GM12801 (cell line): Measurements from ENCODE around the gene ACSM6.

Source experiments
- TF ChIP-seq, protein P1 (sequence below): IDR thresholded peaks from one replicate; pipeline ENCODE4 v1.5.1; 2011; ENCODE audit warnings: control low read depth; ENCODE audit not compliant: insufficient read length; ENCODE audit errors: extremely low read depth

ACSM6 gene

DNA sequence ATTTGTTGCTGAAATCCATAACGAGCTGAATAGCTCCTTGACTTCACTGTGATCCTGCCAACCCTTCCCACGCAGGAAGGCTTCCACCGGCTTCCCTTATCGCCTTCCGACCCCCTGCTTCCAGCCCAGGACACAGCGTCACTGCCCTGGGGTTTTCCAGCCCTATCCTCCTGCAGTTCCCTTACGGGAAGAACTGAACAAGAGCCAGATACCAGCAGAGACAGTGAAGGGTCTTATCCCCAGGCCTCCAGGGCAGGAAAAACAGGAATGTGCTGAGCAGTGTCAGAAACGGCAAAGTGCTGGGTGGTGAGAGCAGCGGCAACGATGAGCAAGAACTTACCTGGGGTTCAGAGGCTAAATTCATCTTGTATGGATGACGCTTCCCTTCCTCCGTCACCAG, 74.4 kb downstream of the ACSM6 start:
- TF ChIP-seq, protein P1, sequence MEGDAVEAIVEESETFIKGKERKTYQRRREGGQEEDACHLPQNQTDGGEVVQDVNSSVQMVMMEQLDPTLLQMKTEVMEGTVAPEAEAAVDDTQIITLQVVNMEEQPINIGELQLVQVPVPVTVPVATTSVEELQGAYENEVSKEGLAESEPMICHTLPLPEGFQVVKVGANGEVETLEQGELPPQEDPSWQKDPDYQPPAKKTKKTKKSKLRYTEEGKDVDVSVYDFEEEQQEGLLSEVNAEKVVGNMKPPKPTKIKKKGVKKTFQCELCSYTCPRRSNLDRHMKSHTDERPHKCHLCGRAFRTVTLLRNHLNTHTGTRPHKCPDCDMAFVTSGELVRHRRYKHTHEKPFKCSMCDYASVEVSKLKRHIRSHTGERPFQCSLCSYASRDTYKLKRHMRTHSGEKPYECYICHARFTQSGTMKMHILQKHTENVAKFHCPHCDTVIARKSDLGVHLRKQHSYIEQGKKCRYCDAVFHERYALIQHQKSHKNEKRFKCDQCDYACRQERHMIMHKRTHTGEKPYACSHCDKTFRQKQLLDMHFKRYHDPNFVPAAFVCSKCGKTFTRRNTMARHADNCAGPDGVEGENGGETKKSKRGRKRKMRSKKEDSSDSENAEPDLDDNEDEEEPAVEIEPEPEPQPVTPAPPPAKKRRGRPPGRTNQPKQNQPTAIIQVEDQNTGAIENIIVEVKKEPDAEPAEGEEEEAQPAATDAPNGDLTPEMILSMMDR: no peak

DNA sequence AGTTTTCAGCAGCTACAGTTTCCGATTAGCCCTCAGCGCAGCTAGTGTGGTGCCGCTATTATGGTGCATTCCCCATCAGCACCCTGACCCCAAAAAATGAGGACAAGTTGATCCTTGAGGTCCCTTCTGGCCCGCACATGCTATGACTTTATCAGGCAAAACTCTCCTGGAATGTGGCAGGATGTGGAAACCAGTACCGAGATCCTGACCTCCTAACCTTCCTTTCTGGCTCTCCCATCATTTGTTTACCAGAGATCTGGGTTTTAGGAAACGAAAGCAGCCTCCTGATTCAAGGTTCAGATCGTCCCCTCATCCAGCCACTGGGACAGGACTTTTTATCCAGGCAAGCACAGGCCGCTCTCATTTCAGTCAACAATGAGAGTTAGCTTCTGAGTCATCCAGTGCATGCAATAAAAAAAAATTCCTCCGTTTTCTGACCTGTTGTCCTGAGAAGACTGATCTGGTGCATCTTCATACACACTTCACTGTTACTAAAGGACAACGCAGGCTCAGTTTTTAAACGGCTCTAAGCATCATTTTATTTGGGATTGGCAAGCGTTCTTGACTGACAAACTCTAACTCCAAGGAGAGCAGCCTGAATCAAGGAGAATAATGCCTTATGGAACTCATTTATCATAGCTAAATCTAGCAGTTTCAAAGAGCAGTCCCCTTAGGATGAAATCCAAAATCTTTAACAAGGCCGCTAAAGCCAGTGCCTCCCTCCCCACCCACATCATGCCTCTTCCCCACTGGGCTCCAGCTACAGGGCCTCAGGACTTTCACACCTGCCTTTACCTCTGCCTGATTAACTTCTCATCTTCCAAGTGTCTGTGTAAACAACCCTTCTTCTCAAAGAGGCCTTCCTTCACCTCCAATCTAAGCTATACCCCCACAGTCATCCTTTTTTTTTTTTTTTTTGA, 79.6 kb downstream of the ACSM6 start:
- TF ChIP-seq, protein P1: no peak

DNA sequence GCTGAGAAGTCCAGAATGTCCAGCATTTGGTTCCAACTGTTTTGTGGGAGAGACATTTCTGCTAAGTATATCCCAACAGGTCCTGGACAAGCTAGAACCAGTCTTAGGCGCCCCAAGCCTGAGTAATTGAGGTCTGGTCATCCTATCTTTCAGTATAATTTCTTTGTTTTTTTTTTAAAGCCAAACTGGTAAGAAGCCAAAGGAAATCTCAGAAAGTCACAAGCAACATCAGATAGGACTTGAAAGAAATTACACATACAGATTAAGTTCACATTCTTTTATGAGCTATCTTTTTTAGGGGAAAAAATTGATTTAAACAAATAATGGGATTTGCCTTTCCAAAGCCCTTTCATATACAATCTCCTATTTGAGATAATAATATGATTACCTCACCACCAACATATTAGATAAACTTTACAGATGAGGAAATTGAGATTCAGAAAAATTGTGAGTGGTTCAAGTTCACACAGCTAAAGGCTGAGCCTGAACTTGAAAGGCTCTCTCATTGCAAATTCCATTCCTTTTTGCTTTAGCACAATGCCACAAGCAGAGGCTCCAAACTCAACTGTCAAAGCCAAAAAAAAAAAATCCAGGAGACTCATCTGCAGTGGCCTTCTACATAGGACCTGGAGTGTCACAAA, 81.8 kb downstream of the ACSM6 start:
- TF ChIP-seq, protein P1: no peak

DNA sequence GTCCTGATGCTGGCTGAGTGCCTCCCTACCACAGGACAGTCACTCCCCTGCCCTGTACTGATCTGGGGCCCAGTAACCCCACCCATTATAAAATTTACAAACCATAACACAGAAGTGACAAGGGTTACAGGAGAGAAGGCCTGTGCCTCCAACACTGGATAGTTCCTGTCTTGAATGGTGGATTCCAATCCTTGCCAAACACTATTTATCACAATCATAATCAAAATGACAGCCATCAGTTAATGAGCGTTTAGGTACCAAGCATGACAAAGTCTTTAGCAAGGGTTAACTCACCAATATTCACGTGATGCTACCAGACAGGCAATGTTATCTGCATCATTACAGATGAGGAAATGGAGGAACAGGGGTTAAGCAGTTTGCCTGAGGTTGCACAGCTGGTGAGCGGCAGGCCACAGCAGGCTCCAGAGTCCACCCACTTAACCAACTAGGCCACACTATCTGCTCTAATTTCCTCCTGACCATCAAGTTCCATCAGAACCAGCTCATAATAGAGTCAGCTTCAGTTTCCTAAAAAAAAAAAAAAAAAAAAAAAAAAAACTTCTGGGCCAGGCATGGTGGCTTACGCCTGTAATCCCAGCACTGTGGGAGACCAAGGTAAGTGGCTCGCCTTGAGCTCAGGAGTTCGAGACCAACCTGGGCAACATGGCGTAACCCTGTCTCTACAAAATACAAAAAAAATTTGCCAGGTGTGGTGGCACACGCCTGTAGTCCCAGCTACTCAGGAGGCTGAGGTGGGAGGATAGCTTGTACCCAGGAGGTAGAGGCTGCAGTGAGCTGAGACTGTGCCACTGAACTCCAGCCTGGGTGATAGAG, 82.5 kb downstream of the ACSM6 start:
- TF ChIP-seq, protein P1: no peak

- TF ChIP-seq, protein P1: no peak
Observed at GRCh38 chr10:95277201-95277570, 83.1 kb downstream of the ACSM6 start.

DNA sequence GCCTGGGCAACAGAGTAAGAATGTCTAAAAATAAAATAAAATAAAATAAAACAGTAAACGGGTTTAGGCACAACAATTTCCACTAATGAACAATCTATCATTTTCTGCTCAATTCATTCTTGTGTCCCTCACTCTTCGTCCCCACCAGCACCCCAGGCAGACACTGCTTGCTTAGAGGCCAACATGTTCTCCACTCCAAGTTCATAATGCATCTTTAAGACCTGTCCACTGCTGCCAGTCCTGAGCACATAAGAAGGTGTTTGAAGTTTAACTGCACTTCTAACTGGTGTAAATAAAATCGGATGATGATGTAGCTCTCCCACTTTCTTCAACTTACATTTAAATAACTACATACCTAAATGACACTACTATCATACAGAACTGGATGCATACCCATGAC, 83.6 kb downstream of the ACSM6 start:
- TF ChIP-seq, protein P1: no peak
